Activated B cell treated with CpG ODN at 0.5 μM for 24 hours (primary cell): Measurements from ENCODE around the gene SLIT3. TPM values are rescaled to one million over a fixed set of nuclear protein-coding genes. Genes with fewer than 3 reads are reported as not detected.

Source experiments
- ATAC-seq: fragments of 200-7000 bp; cut with Tn5 transposase; one replicate; pipeline ENCODE4 v1.10.0; 2021; ENCODE audit warnings: low read depth, mild to moderate bottlenecking, moderate library complexity
- CTCF ChIA-PET: fragments of 350-600 bp; sonication (Branson Sonifier 250); formaldehyde crosslinking; loops from one replicate; lab custom pipeline; 2021; ENCODE audit warnings: antibody characterized with exemption; lab: Charles Lee
- POLR2A ChIA-PET: fragments of 350-600 bp; sonication (Branson Sonifier 250); formaldehyde crosslinking; loops from one replicate; lab custom pipeline; 2021; ENCODE audit warnings: antibody characterized with exemption; lab: Charles Lee
- DNase-seq: peaks from one replicate; pipeline ENCODE4 v3.0.0; 2022
- H3K27ac Mint-ChIP-seq: one replicate; pipeline ENCODE4 v1.8.0; 2020; ENCODE audit warnings: mixed read lengths
- H3K27me3 Mint-ChIP-seq: one replicate; pipeline ENCODE4 v1.8.0; 2021; ENCODE audit warnings: mixed read lengths
- H3K36me3 Mint-ChIP-seq: one replicate; pipeline ENCODE4 v1.8.0; 2021; ENCODE audit warnings: low read depth, mixed read lengths
- H3K4me1 Mint-ChIP-seq: one replicate; pipeline ENCODE4 v1.8.0; 2021; ENCODE audit warnings: mixed read lengths
- H3K4me3 Mint-ChIP-seq: one replicate; pipeline ENCODE4 v1.8.0; 2020; ENCODE audit warnings: mild to moderate bottlenecking, mixed read lengths
- H3K9me3 Mint-ChIP-seq: one replicate; pipeline ENCODE4 v1.8.0; 2020; ENCODE audit warnings: mixed read lengths
- CTCF ChIP-seq: fragments of 200-600 bp; IDR thresholded peaks from one replicate; pipeline ENCODE4 v1.8.0; 2022; ENCODE audit warnings: antibody characterized with exemption, mild to moderate bottlenecking
- intact Hi-C: fragments of 100-400 bp; cut with micrococcal nuclease; formaldehyde crosslinking; loops from one replicate; pipeline ENCODE4 v1.15.1; 2024
- total RNA-seq: library from RNA; stranded (reverse); gene quantifications from 2 replicates; pipeline ENCODE4 v1.2.3, GENCODE V29; 2022

SLIT3 gene
- total RNA-seq, 1 donor from 2014 or later, result not detected

DNA sequence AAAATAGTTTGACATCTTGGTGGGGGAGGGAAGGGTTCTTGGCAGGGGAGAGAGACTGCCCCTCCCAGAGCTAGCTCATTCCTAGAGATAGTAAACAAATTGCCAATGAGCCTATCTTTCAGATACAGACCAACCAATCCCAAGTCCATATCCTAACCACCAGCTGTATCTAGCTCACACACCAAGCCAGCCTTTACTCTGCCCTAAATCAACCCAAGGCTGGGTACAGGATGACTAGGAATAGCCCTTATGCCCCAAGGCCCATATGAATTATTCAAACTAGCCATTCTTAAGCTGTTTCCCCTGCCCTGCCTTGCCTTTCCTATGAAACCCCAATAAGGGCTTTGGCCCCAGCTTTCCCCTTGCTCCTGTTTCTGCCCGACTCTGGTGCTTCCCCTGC, 440.4 kb downstream of the SLIT3 start:
- no peak for TF ChIP-seq CTCF
- peaks cover 8% of the 10 kb centered on the region for H3K27me3 Mint-ChIP-seq
- no peak overlapping the region for H3K27ac Mint-ChIP-seq
- no peaks in the 10 kb centered on the region for H3K9me3 Mint-ChIP-seq
- ATAC-seq, result no peak
- POLR2A ChIA-PET, result no interaction called here
- CTCF ChIA-PET, result no interaction called here
- intact Hi-C loops, result no loop called here
- no peaks in the 10 kb centered on the region for H3K4me1 Mint-ChIP-seq
- DNase-seq, result no peak
- no peak overlapping the region for H3K4me3 Mint-ChIP-seq
- no peaks in the 10 kb centered on the region for H3K36me3 Mint-ChIP-seq

GRCh38 chr5:168860081-168860480, 440.9 kb downstream of the SLIT3 start:
- Mint-ChIP-seq H3K36me3 (no peaks in the 10 kb centered on the region), H3K9me3 (no peaks in the 10 kb centered on the region), H3K4me1 (no peaks in the 10 kb centered on the region), H3K27ac (no peak overlapping the region), H3K4me3 (no peak overlapping the region), H3K27me3 (peaks cover 8% of the 10 kb centered on the region)
- DNase-seq (no peak), ATAC-seq (no peak)
- POLR2A ChIA-PET, result no interaction called here
- no peak for TF ChIP-seq CTCF
- CTCF ChIA-PET, result no interaction called here
- intact Hi-C loops, result no loop called here

DNA sequence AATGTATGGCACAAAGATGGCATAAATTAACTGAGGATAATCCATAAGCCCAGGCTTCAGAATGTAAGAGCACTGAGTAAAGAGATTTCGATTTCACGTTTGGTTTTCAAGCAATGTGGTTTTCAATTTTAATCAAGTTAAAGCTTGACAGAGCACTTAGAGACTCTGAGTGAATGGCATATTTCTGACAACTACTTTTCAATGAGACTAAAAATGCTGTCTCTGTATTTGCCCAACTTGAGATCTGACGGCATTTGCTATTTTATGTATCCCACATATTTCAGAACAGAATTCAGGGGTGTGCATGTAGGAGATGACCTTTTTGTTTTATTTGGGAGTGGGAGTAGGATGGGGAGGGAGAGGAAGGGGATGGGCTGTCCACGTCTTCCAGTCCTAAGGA, 441.5 kb downstream of the SLIT3 start:
- H3K36me3 Mint-ChIP-seq, result no peaks in the 10 kb centered on the region
- no peak overlapping the region for H3K4me3 Mint-ChIP-seq
- no peaks in the 10 kb centered on the region for H3K4me1 Mint-ChIP-seq
- no peak for TF ChIP-seq CTCF
- CTCF ChIA-PET, result no interaction called here
- POLR2A ChIA-PET, result no interaction called here
- no peak for DNase-seq
- no peaks in the 10 kb centered on the region for H3K9me3 Mint-ChIP-seq
- no peak overlapping the region for H3K27ac Mint-ChIP-seq
- peaks cover 8% of the 10 kb centered on the region for H3K27me3 Mint-ChIP-seq
- intact Hi-C loops, result no loop called here
- no peak for ATAC-seq

DNA sequence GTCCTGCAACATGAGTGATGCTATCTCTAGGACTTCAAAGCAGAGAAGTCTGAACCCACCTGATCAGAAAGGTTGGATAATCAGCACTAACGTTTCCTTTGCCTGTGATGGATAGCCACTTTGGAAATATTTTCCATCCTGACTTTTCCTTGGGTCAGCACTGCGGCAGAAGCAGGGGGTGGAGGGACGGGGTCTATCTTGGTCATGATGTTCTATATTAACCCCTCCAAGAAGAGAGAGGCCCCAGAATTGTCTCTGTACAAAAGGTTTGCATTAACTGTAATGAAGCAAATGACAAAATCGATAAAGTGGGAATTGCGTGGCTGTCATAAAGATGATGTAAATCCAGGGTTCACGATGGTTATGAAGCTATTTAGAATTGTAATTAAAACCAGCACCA, 441.9 kb downstream of the SLIT3 start:
- H3K4me3 Mint-ChIP-seq, result no peak overlapping the region
- intact Hi-C loops, result no loop called here
- H3K9me3 Mint-ChIP-seq, result no peaks in the 10 kb centered on the region
- no peak for ATAC-seq
- no peak overlapping the region for H3K27ac Mint-ChIP-seq
- H3K36me3 Mint-ChIP-seq, result no peaks in the 10 kb centered on the region
- no peak for DNase-seq
- TF ChIP-seq CTCF, result no peak
- CTCF ChIA-PET, result no interaction called here
- no peaks in the 10 kb centered on the region for H3K4me1 Mint-ChIP-seq
- H3K27me3 Mint-ChIP-seq, result peaks cover 8% of the 10 kb centered on the region
- POLR2A ChIA-PET, result no interaction called here

GRCh38 chr5:168858371-168858770, 442.6 kb downstream of the SLIT3 start:
- DNase-seq (no peak), ATAC-seq (no peak)
- ChIA-PET POLR2A (no interaction called here), CTCF (no interaction called here)
- H3K27me3 Mint-ChIP-seq, result peaks cover 11% of the 10 kb centered on the region
- intact Hi-C loops, result no loop called here
- TF ChIP-seq CTCF, result no peak
- no peak overlapping the region for H3K27ac Mint-ChIP-seq
- H3K36me3 Mint-ChIP-seq, result no peaks in the 10 kb centered on the region
- no peaks in the 10 kb centered on the region for H3K9me3 Mint-ChIP-seq
- no peaks in the 10 kb centered on the region for H3K4me1 Mint-ChIP-seq
- H3K4me3 Mint-ChIP-seq, result no peak overlapping the region
